CD4-positive, alpha-beta T cell (primary cell): ENCODE measurements around the gene PRG2. TPM values are rescaled to one million over a fixed set of nuclear protein-coding genes. Genes with fewer than 3 reads are reported as not detected.

ENCODE experiments used
- ATAC-seq: fragments of 200-7000 bp; cut with Tn5 transposase; one replicate; pipeline ENCODE4 v1.10.0; 2022; ENCODE audit warnings: mild to moderate bottlenecking; ENCODE audit not compliant: poor library complexity
- CTCF ChIA-PET: fragments of 350-600 bp; sonication (Branson Sonifier 250); formaldehyde crosslinking; loops from one replicate; lab custom pipeline; 2021; ENCODE audit warnings: antibody characterized with exemption, inconsistent platforms; lab: Charles Lee
- POLR2A ChIA-PET: fragments of 350-600 bp; sonication (Branson Sonifier 250); formaldehyde crosslinking; loops from one replicate; lab custom pipeline; 2021; ENCODE audit warnings: antibody characterized with exemption, inconsistent platforms; lab: Charles Lee
- DNase-seq, 14 experiments: peaks; one replicate each; pipeline ENCODE4 v3.0.0-alpha.2; 2013 to 2020; ENCODE audit warnings: mixed read lengths in 2 of 14
- H3K27ac ChIP-seq, 2 donors: one replicate each; pipeline versions ENCODE4 v1.5.1 to v1.7.0; 2013; ENCODE audit warnings: low read length in 2 of 2, low read depth in 1 of 2, mild to moderate bottlenecking in 1 of 2
- H3K27me3 ChIP-seq, 2 experiments: 1 replicate in 1 of 2; 2 replicates in 1 of 2; pipeline versions ENCODE4 v1.6.1 to v1.7.0; 2013; ENCODE audit warnings: low read length in 2 of 2, control low read depth in 1 of 2, mild to moderate bottlenecking in 1 of 2, moderate library complexity in 1 of 2; ENCODE audit not compliant: insufficient read depth in 2 of 2, control insufficient read depth in 1 of 2
- H3K36me3 ChIP-seq: one replicate; pipeline ENCODE4 v1.6.1; 2013; ENCODE audit warnings: low read length, control low read depth; ENCODE audit not compliant: insufficient read depth
- H3K4me1 ChIP-seq: one replicate; pipeline ENCODE4 v1.6.1; 2013; ENCODE audit warnings: low read length, control low read depth; ENCODE audit not compliant: insufficient read depth
- H3K4me3 ChIP-seq: one replicate; pipeline ENCODE4 v1.5.1; 2013; ENCODE audit warnings: mild to moderate bottlenecking, low read length, moderate library complexity
- H3K9me3 ChIP-seq, 2 experiments: 1 replicate in 1 of 2; 2 replicates in 1 of 2; pipeline versions ENCODE4 v1.6.1 to v1.7.0; 2013; ENCODE audit warnings: low read length in 2 of 2, mild to moderate bottlenecking in 2 of 2, control low read depth in 1 of 2, moderate library complexity in 1 of 2; ENCODE audit not compliant: control insufficient read depth in 1 of 2, insufficient read depth in 1 of 2
- H3K27ac Mint-ChIP-seq: one replicate; pipeline ENCODE4 v1.8.0; 2020; ENCODE audit warnings: mixed read lengths
- H3K27me3 Mint-ChIP-seq: one replicate; pipeline ENCODE4 v1.8.0; 2021; ENCODE audit warnings: mixed read lengths
- H3K36me3 Mint-ChIP-seq: one replicate; pipeline ENCODE4 v1.8.0; 2021; ENCODE audit warnings: low read depth, mixed read lengths
- H3K4me1 Mint-ChIP-seq: one replicate; pipeline ENCODE4 v1.8.0; 2021; ENCODE audit warnings: low read depth, mixed read lengths
- H3K4me3 Mint-ChIP-seq: one replicate; pipeline ENCODE4 v1.8.0; 2020; ENCODE audit warnings: mild to moderate bottlenecking, mixed read lengths
- H3K9me3 Mint-ChIP-seq: one replicate; pipeline ENCODE4 v1.8.0; 2020; ENCODE audit warnings: mixed read lengths
- CTCF ChIP-seq: fragments of 200-600 bp; IDR thresholded peaks from one replicate; pipeline ENCODE4 v1.8.0; 2022; ENCODE audit warnings: antibody characterized with exemption, mild to moderate bottlenecking
- intact Hi-C, 2 experiments: fragments of 100-400 bp; cut with DNase I in 1 of 2; cut with micrococcal nuclease in 1 of 2; formaldehyde crosslinking; loops; one replicate each; pipeline versions ENCODE4 v1.15.1 to v1.9.0; 2023 to 2025; cut with DNase I, micrococcal nuclease
- polyA plus RNA-seq, 2 donors: library from polyadenylated mRNA; unstranded; fragments of 120-200 nt; gene quantifications; one replicate each; pipeline ENCODE4 v1.2.1, GENCODE V29; 2013
- total RNA-seq, 174 experiments: library from RNA in 2 of 174; stranded (reverse) in 2 of 174; gene quantifications; one replicate each; pipeline ENCODE4 v1.2.3 and lab custom pipeline; 2021 to 2026

PRG2 gene
- total RNA-seq, result 1 to 10 TPM in 1 of 2 experiments, under 1 TPM in 1; 0.53 to 1.1 TPM
- polyA plus RNA-seq (2013, experiment 1 of 2), result 0.39 TPM
- 0.12 TPM for polyA plus RNA-seq (2013, experiment 2 of 2)
- total RNA-seq (lab: John Stamatoyannopoulos, UW), result 0 to 1.0 (median 0.07) reads per million in 172 experiments

GRCh38 chr11:57390535-57390934 is at the start of gene PRG2:
TSS of gene PRG2 (minus strand) at chr11:57390650. CDS start at chr11:57389944, 706 bp downstream.
- DNase-seq (no peak), ATAC-seq (no peak)
- H3K27ac Mint-ChIP-seq, result no peak within 1 kb of the TSS
- no peaks in the 10 kb centered on the region for H3K27me3 Mint-ChIP-seq
- H3K4me3 Mint-ChIP-seq, result no peak within 1 kb of the TSS
- no peaks in the 10 kb centered on the region for H3K4me1 ChIP-seq
- no peaks in the 10 kb centered on the region for H3K27me3 ChIP-seq
- no peaks in the 10 kb centered on the region for H3K36me3 Mint-ChIP-seq
- no peak for TF ChIP-seq CTCF
- H3K27ac ChIP-seq, result no peak within 1 kb of the TSS
- ChIA-PET CTCF (no interaction called here), POLR2A (no interaction called here)
- H3K36me3 ChIP-seq, result no peaks in the 10 kb centered on the region
- no peaks in the 10 kb centered on the region for H3K9me3 ChIP-seq
- H3K4me3 ChIP-seq, result no peak within 1 kb of the TSS
- H3K4me1 Mint-ChIP-seq, result no peaks in the 10 kb centered on the region
- intact Hi-C loops, result no loop called here
- no peaks in the 10 kb centered on the region for H3K9me3 Mint-ChIP-seq

GRCh38 chr11:57439786-57440185 is 49.3 kb upstream of the PRG2 start:
- no peak for ATAC-seq
- Mint-ChIP-seq H3K4me1 (no peaks in the 10 kb centered on the region), H3K36me3 (no peaks in the 10 kb centered on the region), H3K4me3 (no peak overlapping the region), H3K9me3 (no peaks in the 10 kb centered on the region), H3K27me3 (peaks cover 8% of the 10 kb centered on the region), H3K27ac (no peak overlapping the region)
- ChIA-PET POLR2A (no interaction called here), CTCF (no interaction called here)
- no peaks in the 10 kb centered on the region for H3K36me3 ChIP-seq
- no peak overlapping the region for H3K4me3 ChIP-seq
- no peaks in the 10 kb centered on the region for H3K4me1 ChIP-seq
- no peak for TF ChIP-seq CTCF
- no peak for DNase-seq
- intact Hi-C loops, result no loop called here
- no peak overlapping the region for H3K27ac ChIP-seq
- no peaks in the 10 kb centered on the region for H3K9me3 ChIP-seq
- H3K27me3 ChIP-seq, result no peaks in the 10 kb centered on the region

- no peaks in the 10 kb centered on the region for H3K27me3 Mint-ChIP-seq
These were observed 48.2 kb upstream of the PRG2 start for GRCh38 chr11:57438345-57439285.

More at GRCh38 chr11:57438345-57439285, 48.2 kb upstream of the PRG2 start:
- intact Hi-C loops, result no loop called here
- CTCF ChIA-PET, result no interaction called here
- no peaks in the 10 kb centered on the region for H3K9me3 Mint-ChIP-seq
- DNase-seq, result no peak
- no peak overlapping the region for H3K27ac ChIP-seq
- H3K4me1 ChIP-seq, result no peaks in the 10 kb centered on the region
- H3K36me3 ChIP-seq, result no peaks in the 10 kb centered on the region
- H3K27ac Mint-ChIP-seq, result no peak overlapping the region
- no peak overlapping the region for H3K4me3 ChIP-seq
- TF ChIP-seq CTCF, result no peak
- no peak for ATAC-seq
- no peaks in the 10 kb centered on the region for H3K27me3 ChIP-seq
- no peaks in the 10 kb centered on the region for H3K9me3 ChIP-seq
- POLR2A ChIA-PET, result no interaction called here
- H3K4me3 Mint-ChIP-seq, result no peak overlapping the region
- H3K36me3 Mint-ChIP-seq, result no peaks in the 10 kb centered on the region
- no peaks in the 10 kb centered on the region for H3K4me1 Mint-ChIP-seq
